AG04450 (cell line): ENCODE measurements around the gene CAMK2B. TPM values are rescaled to one million over a fixed set of nuclear protein-coding genes. Genes with fewer than 3 reads are reported as not detected.

Experiments
- CTCF ChIA-PET: fragments of 300-600, 350-600 bp; formaldehyde crosslinking; extraction: SDS; loops from one replicate; lab custom pipeline; 2022; ENCODE audit warnings: antibody characterized with exemption, inconsistent platforms; lab: Charles Lee
- POLR2A ChIA-PET: fragments of 350-600 bp; formaldehyde crosslinking; extraction: SDS; loops from one replicate; lab custom pipeline; 2021; ENCODE audit warnings: antibody characterized with exemption, inconsistent platforms; lab: Yijun Ruan, JAX
- DNase-seq: peaks from one replicate; pipeline ENCODE4 v3.0.0-alpha.2; 2011; ENCODE audit warnings: low read depth, low spot score
- H3K27ac ChIP-seq: one replicate; pipeline ENCODE4 v1.5.1; 2012; ENCODE audit warnings: low read depth, low read length, control low read depth
- H3K27me3 ChIP-seq: one replicate; pipeline ENCODE4 v1.6.0; 2012; ENCODE audit warnings: low read length; ENCODE audit not compliant: control insufficient read depth, insufficient read depth
- H3K4me3 ChIP-seq: 2 replicates; pipeline ENCODE4 v1.5.1; 2011; ENCODE audit warnings: mild to moderate bottlenecking, low read depth, low read length, control low read depth
- H3K9me3 ChIP-seq: 2 replicates; pipeline ENCODE4 v1.5.1; 2012; ENCODE audit warnings: low read length; ENCODE audit not compliant: control insufficient read depth, insufficient read depth
- polyA plus RNA-seq: library from polyadenylated mRNA; depleted of rRNA; stranded (reverse); fragments of >200 nt; gene quantifications from 2 replicates; pipeline ENCODE4 v1.2.3, GENCODE V29; 2011
- TF ChIP-seq, protein P1 (sequence below): IDR thresholded peaks from 2 replicates; pipeline ENCODE4 v1.5.1; 2011; ENCODE audit warnings: low read depth, low read length, control low read depth, inconsistent platforms

CAMK2B gene
- polyA plus RNA-seq, 1 experiment, result not detected

GRCh38 chr7:44279286-44279685, 46.1 kb downstream of the CAMK2B start:
- H3K27me3 ChIP-seq, result peaks cover 31% of the 10 kb centered on the region
- H3K27ac ChIP-seq, result no peak overlapping the region
- TF ChIP-seq, protein P1, sequence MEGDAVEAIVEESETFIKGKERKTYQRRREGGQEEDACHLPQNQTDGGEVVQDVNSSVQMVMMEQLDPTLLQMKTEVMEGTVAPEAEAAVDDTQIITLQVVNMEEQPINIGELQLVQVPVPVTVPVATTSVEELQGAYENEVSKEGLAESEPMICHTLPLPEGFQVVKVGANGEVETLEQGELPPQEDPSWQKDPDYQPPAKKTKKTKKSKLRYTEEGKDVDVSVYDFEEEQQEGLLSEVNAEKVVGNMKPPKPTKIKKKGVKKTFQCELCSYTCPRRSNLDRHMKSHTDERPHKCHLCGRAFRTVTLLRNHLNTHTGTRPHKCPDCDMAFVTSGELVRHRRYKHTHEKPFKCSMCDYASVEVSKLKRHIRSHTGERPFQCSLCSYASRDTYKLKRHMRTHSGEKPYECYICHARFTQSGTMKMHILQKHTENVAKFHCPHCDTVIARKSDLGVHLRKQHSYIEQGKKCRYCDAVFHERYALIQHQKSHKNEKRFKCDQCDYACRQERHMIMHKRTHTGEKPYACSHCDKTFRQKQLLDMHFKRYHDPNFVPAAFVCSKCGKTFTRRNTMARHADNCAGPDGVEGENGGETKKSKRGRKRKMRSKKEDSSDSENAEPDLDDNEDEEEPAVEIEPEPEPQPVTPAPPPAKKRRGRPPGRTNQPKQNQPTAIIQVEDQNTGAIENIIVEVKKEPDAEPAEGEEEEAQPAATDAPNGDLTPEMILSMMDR, result no peak
- no peak overlapping the region for H3K4me3 ChIP-seq
- POLR2A ChIA-PET, result no interaction called here
- peaks cover 3% of the 10 kb centered on the region; the same call in 1 of the 2 replicates for H3K9me3 ChIP-seq
- DNase-seq, result no peak
- CTCF ChIA-PET, result no interaction called here

DNA sequence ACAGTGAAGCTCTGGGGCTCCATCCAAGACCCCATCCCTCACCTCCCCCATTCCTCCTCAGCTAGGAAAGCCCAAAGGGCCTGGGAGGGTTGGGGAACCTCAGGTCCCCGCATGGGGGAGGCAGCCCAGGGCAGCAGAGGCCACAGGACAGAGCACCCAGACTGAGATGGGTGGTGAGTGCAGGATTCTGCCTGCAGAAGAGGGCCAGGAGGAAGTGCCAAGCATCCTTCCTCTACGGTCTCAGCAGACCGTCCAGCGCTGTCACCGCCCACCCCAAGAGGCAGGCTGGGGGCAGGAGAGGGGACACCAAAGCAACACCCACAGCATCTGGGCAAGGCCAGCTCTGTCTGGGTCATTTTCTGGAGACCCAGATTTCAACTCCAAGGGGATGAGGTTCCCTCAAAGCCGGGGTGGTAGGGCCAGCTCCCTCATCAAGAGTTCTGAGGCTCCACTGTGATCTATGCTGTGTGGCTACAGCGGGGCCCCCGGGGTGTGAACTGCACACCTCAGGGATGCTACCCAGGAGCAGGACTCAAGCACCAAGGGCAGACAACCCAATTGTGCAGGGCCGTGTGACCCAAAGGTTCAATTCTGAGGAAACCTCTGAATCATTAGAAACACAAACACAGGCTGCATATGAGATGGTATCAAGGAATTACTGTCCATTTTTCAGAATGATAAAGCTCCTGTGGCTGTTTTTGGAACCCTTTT, 46.8 kb downstream of the CAMK2B start:
- TF ChIP-seq, protein P1, result no peak
- DNase-seq, result peak; percentile 29
- no peak overlapping the region for H3K4me3 ChIP-seq
- CTCF ChIA-PET, result no interaction called here
- H3K27ac ChIP-seq, result no peak overlapping the region
- POLR2A ChIA-PET, result interaction anchor here (0.6 kb wide), 1 partner anchor 10 kb away, joined by 3 read pairs; no protein-coding TSS in a partner anchor
- H3K27me3 ChIP-seq, result peaks cover 37% of the 10 kb centered on the region
- H3K9me3 ChIP-seq, result peaks cover 3% of the 10 kb centered on the region; the same call in 1 of the 2 replicates

GRCh38 chr7:44277851-44278250, 47.5 kb downstream of the CAMK2B start:
- Histone ChIP-seq H3K4me3 (no peak overlapping the region), H3K27ac (no peak overlapping the region), H3K9me3 (peaks cover 3% of the 10 kb centered on the region; the same call in 1 of the 2 replicates), H3K27me3 (peaks cover 42% of the 10 kb centered on the region)
- POLR2A ChIA-PET, result interaction anchor here (0.6 kb wide), 1 partner anchor 9 kb away, joined by 3 read pairs; no protein-coding TSS in a partner anchor
- CTCF ChIA-PET, result no interaction called here
- TF ChIP-seq, protein P1, result no peak
- DNase-seq, result no peak

- peaks cover 41% of the 10 kb centered on the region for H3K27me3 ChIP-seq
- H3K27ac ChIP-seq, result no peak overlapping the region
- POLR2A ChIA-PET, result no interaction called here
- H3K4me3 ChIP-seq, result no peak overlapping the region
- CTCF ChIA-PET, result no interaction called here
- peaks cover 3% of the 10 kb centered on the region; the same call in 1 of the 2 replicates for H3K9me3 ChIP-seq
- TF ChIP-seq, protein P1, result no peak
- no peak for DNase-seq
Measured at GRCh38 chr7:44277391-44277790, 48.0 kb downstream of the CAMK2B start.

DNA sequence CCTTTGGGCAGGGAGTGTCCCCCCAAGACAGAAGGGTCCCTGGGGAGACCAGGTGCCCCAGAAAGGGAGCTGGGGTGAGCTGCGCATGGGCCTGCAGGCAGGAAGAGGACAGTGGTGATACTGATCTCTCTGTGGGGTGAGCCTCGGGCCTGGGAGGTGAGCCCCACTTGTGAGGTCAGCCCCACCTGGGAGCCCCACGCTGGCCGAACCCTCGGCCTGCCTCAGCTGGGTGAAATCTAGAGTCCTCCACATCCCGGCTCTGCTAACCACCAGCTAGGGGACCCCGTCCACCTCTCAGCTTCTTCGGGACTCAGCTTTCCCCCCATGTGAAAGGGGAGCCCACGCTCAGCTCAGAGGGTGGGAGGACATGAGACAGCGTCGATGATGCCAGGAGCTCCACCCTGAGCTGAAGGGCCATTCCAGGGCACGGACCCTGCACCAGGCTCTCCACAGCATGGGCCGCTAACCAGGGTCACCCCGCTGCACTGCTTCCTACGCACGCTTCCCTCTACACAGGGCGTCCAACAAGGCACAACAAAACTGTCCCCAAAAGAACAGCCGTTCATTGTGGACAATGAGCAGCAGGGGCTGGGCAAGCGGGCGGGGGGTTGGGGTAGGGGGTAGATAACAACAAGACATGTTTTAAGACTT, 48.7 kb downstream of the CAMK2B start:
- TF ChIP-seq, protein P1, result no peak
- ChIA-PET POLR2A (no interaction called here), CTCF (no interaction called here)
- DNase-seq, result no peak
- no peak overlapping the region for H3K27ac ChIP-seq
- peaks cover 41% of the 10 kb centered on the region for H3K27me3 ChIP-seq
- no peak overlapping the region for H3K4me3 ChIP-seq
- peaks cover 3% of the 10 kb centered on the region; the same call in 1 of the 2 replicates for H3K9me3 ChIP-seq
